ENCODE data around the gene SAP30BP. TPM values are rescaled to one million over a fixed set of nuclear protein-coding genes. Genes with fewer than 3 reads are reported as not detected.

SAP30BP gene
- total RNA-seq, 1 experiment from 2014 or later = 149 TPM

DNA sequence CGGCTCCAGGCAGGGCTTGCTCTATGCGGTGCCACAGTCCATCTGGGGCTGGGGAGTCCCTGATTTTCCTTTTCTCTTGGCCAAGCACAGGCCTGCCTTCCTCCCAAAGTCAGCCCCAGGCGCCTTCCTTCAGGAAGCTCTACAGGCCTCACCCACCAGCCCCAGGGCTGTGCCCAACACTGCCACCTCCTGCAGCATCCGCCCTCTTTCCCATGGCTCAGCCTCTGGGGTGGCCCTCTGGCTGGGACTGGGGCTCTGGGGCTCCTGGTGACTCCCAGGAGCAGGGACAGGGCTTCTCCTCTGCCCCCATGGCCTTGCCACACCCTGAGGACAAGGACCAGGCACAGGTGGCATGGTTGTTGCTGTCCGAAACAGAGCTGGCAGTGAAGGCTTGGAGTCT lies 54.9 kb downstream of the SAP30BP start:
- intact Hi-C loops (cut with micrococcal nuclease) = loop anchor here (2.0 kb wide), 1 partner anchor 47 kb away; no protein-coding TSS in a partner anchor
- Histone ChIP-seq H3K27me3 (ENCODE audit: insufficient read depth, low read length) (no peaks in the 10 kb centered on the region), H4K20me1 (ENCODE audit: insufficient read depth) (no peaks in the 10 kb centered on the region), H3K9me2 (ENCODE audit: insufficient read depth) (no peaks in the 10 kb centered on the region), H3K36me3 (ENCODE audit: control insufficient read depth in 1 of 2, insufficient read depth in 2 of 2, low read length in 2 of 2) (peaks cover 13 to 22% of the 10 kb centered on the region in 2 experiments), H3K4me3 (replicated peaks in 1 of 2; ENCODE audit: low read depth in 1 of 2, low read length in 2 of 2) (peak overlapping the region; percentile 87 to 95), H3K79me2 (ENCODE audit: insufficient read depth, low read length) (peaks cover 47% of the 10 kb centered on the region), H3K27ac (ENCODE audit: low read depth, low read length) (peak overlapping the region; percentile 94), H3K9me3 (ENCODE audit: control insufficient read depth in 1 of 2, insufficient read depth in 1 of 2, low read depth in 1 of 2, low read length in 2 of 2) (no peaks in the 10 kb centered on the region), H3K4me2 (ENCODE audit: low read length) (peak overlapping the region; percentile 91), H2AFZ (ENCODE audit: low read depth, low read length, poor library complexity, severe bottlenecking) (no peak overlapping the region), H3K9ac (ENCODE audit: low read length) (peak overlapping the region; percentile 86), H3K4me1 (ENCODE audit: control insufficient read depth in 1 of 2, insufficient read depth in 2 of 2, low read length in 2 of 2) (peaks cover 27 to 43% of the 10 kb centered on the region in 2 experiments)
- TF ChIP-seq ZFX (IDR thresholded peaks at IDR 0.05) (0 out of 2 replicates have a peak, but pooled peaks have one; percentile 1), YY1 (IDR thresholded peaks at IDR 0.05; ENCODE audit: extremely low read depth, insufficient replicate concordance, low read depth, low read length) (peak; percentile 5), EZH2phosphoT487 (IDR thresholded peaks at IDR 0.05; ENCODE audit: borderline replicate concordance) (no peak), POLR2AphosphoS5 (IDR thresholded peaks at IDR 0.05; ENCODE audit: low read depth, low read length) (no peak), FOSL1 (IDR thresholded peaks at IDR 0.05; ENCODE audit: low read depth) (no peak), ELF1 (IDR thresholded peaks at IDR 0.05; ENCODE audit: borderline replicate concordance, low read depth) (no peak), CEBPB (IDR thresholded peaks at IDR 0.05; ENCODE audit: low read depth) (no peak), SRF (IDR thresholded peaks at IDR 0.05; ENCODE audit: low read depth) (no peak), ZNF274 (IDR thresholded peaks at IDR 0.05; ENCODE audit: low read depth, low read length) (no peak)
- TF ChIP-seq, protein P1, sequence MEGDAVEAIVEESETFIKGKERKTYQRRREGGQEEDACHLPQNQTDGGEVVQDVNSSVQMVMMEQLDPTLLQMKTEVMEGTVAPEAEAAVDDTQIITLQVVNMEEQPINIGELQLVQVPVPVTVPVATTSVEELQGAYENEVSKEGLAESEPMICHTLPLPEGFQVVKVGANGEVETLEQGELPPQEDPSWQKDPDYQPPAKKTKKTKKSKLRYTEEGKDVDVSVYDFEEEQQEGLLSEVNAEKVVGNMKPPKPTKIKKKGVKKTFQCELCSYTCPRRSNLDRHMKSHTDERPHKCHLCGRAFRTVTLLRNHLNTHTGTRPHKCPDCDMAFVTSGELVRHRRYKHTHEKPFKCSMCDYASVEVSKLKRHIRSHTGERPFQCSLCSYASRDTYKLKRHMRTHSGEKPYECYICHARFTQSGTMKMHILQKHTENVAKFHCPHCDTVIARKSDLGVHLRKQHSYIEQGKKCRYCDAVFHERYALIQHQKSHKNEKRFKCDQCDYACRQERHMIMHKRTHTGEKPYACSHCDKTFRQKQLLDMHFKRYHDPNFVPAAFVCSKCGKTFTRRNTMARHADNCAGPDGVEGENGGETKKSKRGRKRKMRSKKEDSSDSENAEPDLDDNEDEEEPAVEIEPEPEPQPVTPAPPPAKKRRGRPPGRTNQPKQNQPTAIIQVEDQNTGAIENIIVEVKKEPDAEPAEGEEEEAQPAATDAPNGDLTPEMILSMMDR (IDR thresholded peaks at IDR 0.05 in 2 of 3, conservative IDR thresholded peaks at IDR 0.05 in 1 of 3; ENCODE audit: borderline replicate concordance in 1 of 3, insufficient read depth in 1 of 3, low read depth in 2 of 3, low read length in 2 of 3) = peak in 1 of 3 experiments; percentile 24; a peak in 1 of 6 replicates
- CTCF ChIA-PET = interaction anchor here (0.8 to 2.4 kb wide), 6 partner anchors 26 to 121 kb away, joined by 3 to 26 read pairs (median 6); no protein-coding TSS in a partner anchor
- ATAC-seq = peak; percentile 50
- RAD21 ChIA-PET (ENCODE audit: low non-redundant PET in 1 of 2, low total read pairs in 2 of 2, uncharacterized antibody in 2 of 2, unreplicated experiment in 2 of 2) = interaction anchor here in 1 of 2 experiments (1.5 to 1.7 kb wide), 2 partner anchors 15 to 29 kb away, joined by 5 read pairs; no protein-coding TSS in a partner anchor
- POLR2A ChIA-PET = interaction anchor here (1.3 to 3.8 kb wide), 6 partner anchors 11 to 58 kb away, joined by 4 to 45 read pairs (median 12); no protein-coding TSS in a partner anchor
- BruUV-seq (replicated peaks) = no TSS peak
- no peak for DNase-seq (ENCODE audit: low read depth, low spot score)
